Measurements from ENCODE around the gene ZNF598. TPM values are rescaled to one million over a fixed set of nuclear protein-coding genes. Genes with fewer than 3 reads are reported as not detected.

Gene ZNF598
- total and polyA plus RNA-seq, 2 of the 13 experiments (the other 11 are each of a cell fraction or from before 2014, with no cell fraction given), result 13.5 to 14.2 TPM

GRCh38 chr16:2040041-2040786, 30.6 kb upstream of the ZNF598 start (continued):
- TF ChIP-seq POGK (CRISPR knock-in tag; conservative IDR thresholded peaks at IDR 0.05) (no peak), DBP (CRISPR knock-in tag; IDR thresholded peaks at IDR 0.05; ENCODE audit: not compliant biosample characterization) (no peak), SNAPC5 (CRISPR knock-in tag; IDR thresholded peaks at IDR 0.05; ENCODE audit: borderline replicate concordance) (no peak), SMYD3 (CRISPR knock-in tag; IDR thresholded peaks at IDR 0.05) (no peak)

GRCh38 chr16:2039274-2040031, 29.8 kb upstream of the ZNF598 start:
- H4K20me1 ChIP-seq (ENCODE audit: insufficient read depth, low read length), result no peaks in the 10 kb centered on the region
- H3K4me3 ChIP-seq (replicated peaks in 1 of 3; ENCODE audit: insufficient read depth in 1 of 3, low read depth in 2 of 3, low read length in 3 of 3), result peak overlapping the region in 1 of 3 experiments; percentile 46; a peak in 3 of 6 replicates
- H3K9me3 ChIP-seq (ENCODE audit: low read length), result no peaks in the 10 kb centered on the region
- H3K4me1 ChIP-seq (ENCODE audit: insufficient read depth, low read length), result peaks cover 78% of the 10 kb centered on the region
- H3K36me3 ChIP-seq (replicated peaks in 1 of 2; ENCODE audit: control insufficient read depth in 1 of 2, insufficient read depth in 2 of 2, low read length in 2 of 2), result peaks cover 3 to 6% of the 10 kb centered on the region in 2 experiments; a peak in 3 of 5 replicates
- in situ Hi-C loops (cut with HindIII; ENCODE audit: extremely low pct_ligation_motif_present, low pct_unique_long_range_greater_than_20kb) (no loop called here), intact Hi-C loops (cut with micrococcal nuclease; ENCODE audit: unreplicated experiment) (no loop called here)
- H3K4me2 ChIP-seq (ENCODE audit: low read depth, low read length), result peak overlapping the region; percentile 64
- no peak overlapping the region for H2AFZ ChIP-seq (ENCODE audit: low read length)
- H3K9ac ChIP-seq (ENCODE audit: insufficient read depth, low read depth, low read length), result peak overlapping the region; percentile 54
- H3K27ac ChIP-seq (ENCODE audit: extremely low read length, insufficient read depth, low read length), result peak overlapping the region; percentile 86
- H3K79me2 ChIP-seq (ENCODE audit: insufficient read depth, low read length), result no peaks in the 10 kb centered on the region
- no TSS peak for BruUV-seq (replicated peaks)
- FAIRE-seq (peak; percentile 89), ATAC-seq (peak; percentile 39), DNase-seq (ENCODE audit: low spot score) (peak; percentile 90)
- POLR2A ChIA-PET, result interaction anchor here (0.9 to 4.8 kb wide), 13 partner anchors 8 to 257 kb away, joined by 3 to 62 read pairs (median 5); partner anchors contain the start of genes NHERF2, NPW, NTHL1 and NUBP2
- no peaks in the 10 kb centered on the region for H3K27me3 ChIP-seq (ENCODE audit: control insufficient read depth in 1 of 2, insufficient read depth in 2 of 2, low read length in 2 of 2)
- CTCF ChIA-PET (ENCODE audit: low intra/inter-chr PET ratio, low total read pairs), result no interaction called here
- 1% methylated on average over 17 of the region's 29 CpGs for WGBS (ENCODE audit: low lambda C conversion rate)
- TF ChIP-seq ZNF431 (CRISPR knock-in tag; IDR thresholded peaks at IDR 0.05; ENCODE audit: borderline replicate concordance, low read depth) (peak; percentile 65; the same call in 1 of the 2 replicates), LBX2 (CRISPR knock-in tag; IDR thresholded peaks at IDR 0.05; ENCODE audit: borderline replicate concordance) (no peak), ZNF552 (CRISPR knock-in tag; IDR thresholded peaks at IDR 0.05; ENCODE audit: borderline replicate concordance) (peak; percentile 31; the same call in 1 of the 2 replicates), POGZ (CRISPR knock-in tag; IDR thresholded peaks at IDR 0.05) (no peak), GPN1 (CRISPR knock-in tag; IDR thresholded peaks at IDR 0.05; ENCODE audit: borderline replicate concordance) (no peak), ZNF124 (CRISPR knock-in tag; IDR thresholded peaks at IDR 0.05) (peak; percentile 20; the same call in 1 of the 2 replicates), KAT2B (IDR thresholded peaks at IDR 0.05; ENCODE audit: borderline replicate concordance, low read depth, low read length) (no peak), SOX5 (CRISPR knock-in tag; IDR thresholded peaks at IDR 0.05; ENCODE audit: borderline replicate concordance) (peak; percentile 62; the same call in 1 of the 2 replicates), SP4 (CRISPR knock-in tag; IDR thresholded peaks at IDR 0.05) (no peak; the same call in 1 of the 2 replicates), ZNF329 (CRISPR knock-in tag; IDR thresholded peaks at IDR 0.05; ENCODE audit: low read depth) (no peak), DBP (CRISPR knock-in tag; IDR thresholded peaks at IDR 0.05; ENCODE audit: not compliant biosample characterization) (no peak)

Measured in HepG2 (cell line).